Trophoblast cell (in vitro differentiated cells and primary cell): Measurements from ENCODE around the gene ARHGAP31.

ENCODE experiments used
- DNase-seq, 2 donors: peaks; one replicate each; pipeline ENCODE4 v3.0.0-alpha.2; 2016
- H2AFZ ChIP-seq: 2 replicates; pipeline ENCODE4 v1.6.1; 2013; ENCODE audit warnings: low read length, moderate library complexity, mild to moderate bottlenecking; ENCODE audit not compliant: insufficient read depth, poor library complexity
- H2AK5ac ChIP-seq: 2 replicates; pipeline ENCODE4 v1.6.1; 2013; ENCODE audit warnings: mild to moderate bottlenecking, low read length
- H2BK120ac ChIP-seq: 2 replicates; pipeline ENCODE4 v1.6.1; 2013; ENCODE audit warnings: low read length, mild to moderate bottlenecking, moderate library complexity; ENCODE audit not compliant: insufficient read depth, poor library complexity
- H2BK12ac ChIP-seq: 2 replicates; pipeline ENCODE4 v1.6.1; 2013; ENCODE audit warnings: mild to moderate bottlenecking, low read length, moderate library complexity
- H2BK5ac ChIP-seq: 2 replicates; pipeline ENCODE4 v1.6.1; 2013; ENCODE audit warnings: low read length, low read depth, moderate library complexity, mild to moderate bottlenecking; ENCODE audit not compliant: poor library complexity
- H3K14ac ChIP-seq: 2 replicates; pipeline ENCODE4 v1.6.1; 2013; ENCODE audit warnings: mild to moderate bottlenecking, low read length
- H3K18ac ChIP-seq: 2 replicates; pipeline ENCODE4 v1.6.1; 2013; ENCODE audit warnings: mild to moderate bottlenecking, low read length
- H3K23ac ChIP-seq: 2 replicates; pipeline ENCODE4 v1.6.1; 2013; ENCODE audit warnings: low read length
- H3K27ac ChIP-seq: 2 replicates; pipeline ENCODE4 v1.5.1; 2013; ENCODE audit warnings: low read depth, mild to moderate bottlenecking, inconsistent platforms, low read length, moderate library complexity
- H3K27me3 ChIP-seq: 2 replicates; pipeline ENCODE4 v1.6.1; 2013; ENCODE audit warnings: inconsistent platforms, mild to moderate bottlenecking, low read length, moderate library complexity; ENCODE audit not compliant: insufficient read depth
- H3K36me3 ChIP-seq, 2 experiments: 1 replicate in 1 of 2; 2 replicates in 1 of 2; pipeline ENCODE4 v1.6.1; 2013; ENCODE audit warnings: low read length in 2 of 2, mild to moderate bottlenecking in 2 of 2, moderate library complexity in 1 of 2; ENCODE audit not compliant: insufficient read depth in 2 of 2, control insufficient read depth in 1 of 2
- H3K4ac ChIP-seq: 2 replicates; pipeline ENCODE4 v1.6.1; 2013; ENCODE audit warnings: low read depth, mild to moderate bottlenecking, low read length, moderate library complexity
- H3K4me1 ChIP-seq, 2 experiments: 1 replicate in 1 of 2; 2 replicates in 1 of 2; pipeline ENCODE4 v1.6.1; 2013; ENCODE audit warnings: low read length in 2 of 2, mild to moderate bottlenecking in 2 of 2, moderate library complexity in 1 of 2; ENCODE audit not compliant: insufficient read depth in 2 of 2, control insufficient read depth in 1 of 2
- H3K4me2 ChIP-seq: 2 replicates; pipeline ENCODE4 v1.6.1; 2013; ENCODE audit warnings: inconsistent platforms, mild to moderate bottlenecking, low read length, moderate library complexity
- H3K4me3 ChIP-seq: 2 replicates; pipeline ENCODE4 v1.5.1; 2013; ENCODE audit warnings: mild to moderate bottlenecking, low read depth, low read length, inconsistent platforms
- H3K79me1 ChIP-seq: one replicate; pipeline ENCODE4 v1.6.1; 2013; ENCODE audit warnings: low read length
- H3K79me2 ChIP-seq: 2 replicates; pipeline ENCODE4 v1.6.1; 2013; ENCODE audit warnings: low read length, mild to moderate bottlenecking; ENCODE audit not compliant: control insufficient read depth, insufficient read depth, poor library complexity
- H3K9ac ChIP-seq: 2 replicates; pipeline ENCODE4 v1.6.1; 2013; ENCODE audit warnings: mild to moderate bottlenecking, low read length
- H3K9me3 ChIP-seq: 2 replicates; pipeline ENCODE4 v1.6.1; 2013; ENCODE audit warnings: low read depth, mild to moderate bottlenecking, control low read depth, inconsistent platforms, low read length; ENCODE audit not compliant: insufficient read depth
- H4K12ac ChIP-seq: 2 replicates; pipeline ENCODE4 v1.6.1; 2013; ENCODE audit warnings: low read depth, mild to moderate bottlenecking, low read length, moderate library complexity
- H4K8ac ChIP-seq: 2 replicates; pipeline ENCODE4 v1.6.1; 2013; ENCODE audit warnings: low read depth, mild to moderate bottlenecking, low read length, moderate library complexity
- H4K91ac ChIP-seq: one replicate; pipeline ENCODE4 v1.6.1; 2013; ENCODE audit warnings: low read depth, mild to moderate bottlenecking, low read length, moderate library complexity
- WGBS: extraction: QIAGEN DNeasy Blood & Tissue Kit; methylation state at CpG from one replicate; pipeline ENCODE4 v1.1.7; 2013; ENCODE audit warnings: missing lambda C conversion rate; ENCODE audit not compliant: insufficient read length, insufficient coverage; ENCODE audit errors: extremely low coverage; 5-methylcytosine and 5-hydroxymethylcytosine counted together

The ARHGAP31 gene

DNA sequence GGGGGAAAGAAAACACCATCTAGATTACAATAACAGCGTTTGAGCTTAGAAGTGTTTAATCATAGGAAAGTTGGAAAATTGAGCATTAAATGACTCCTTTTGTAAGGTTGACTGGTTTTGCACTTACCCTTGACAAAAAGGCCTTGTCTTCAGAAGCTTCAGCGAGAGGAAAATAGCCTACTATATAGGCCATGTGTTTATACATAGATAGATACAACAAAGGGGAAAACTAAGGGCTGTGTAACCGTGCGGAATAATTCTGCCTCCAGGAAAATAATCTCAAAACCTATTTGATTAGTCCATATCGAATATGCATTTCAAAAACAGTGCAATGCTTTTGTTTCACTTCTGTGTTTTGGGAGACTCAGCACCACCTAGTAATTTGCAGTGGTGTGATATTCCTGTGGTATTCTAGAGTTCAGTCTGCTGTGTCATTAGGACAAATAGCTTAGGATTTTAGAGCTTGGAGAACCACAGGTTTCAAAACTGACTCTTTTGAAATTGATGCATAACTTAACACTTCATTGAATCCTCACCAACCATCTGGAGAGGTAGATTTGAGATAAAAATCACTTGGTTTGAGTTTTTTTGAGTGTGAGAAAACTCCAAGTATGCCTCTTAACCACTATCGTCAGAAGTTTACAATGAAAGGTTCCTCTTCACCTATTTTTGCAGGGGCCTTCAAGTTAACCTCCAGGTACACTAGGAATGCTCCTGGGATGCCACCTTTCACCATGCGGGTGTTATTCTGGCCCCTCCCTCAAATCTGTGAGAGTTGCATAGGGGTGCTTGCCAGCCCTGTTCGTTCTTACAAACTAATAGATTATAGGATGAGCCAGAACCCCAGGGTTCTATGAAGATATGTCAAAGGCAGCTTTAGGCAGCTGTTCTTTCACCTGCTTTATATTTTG, 1.9 kb downstream of the ARHGAP31 start:
- Histone ChIP-seq H3K23ac (no peak overlapping the region), H3K9me3 (no peaks in the 10 kb centered on the region), H2BK5ac (peak overlapping the region; percentile 75), H3K14ac (no peak overlapping the region), H2BK12ac (peak overlapping the region; percentile 65), H3K18ac (peak overlapping the region; percentile 52), H4K8ac (no peak overlapping the region), H3K4me1 (peaks cover 22 to 30% of the 10 kb centered on the region in 2 experiments), H2BK120ac (peak overlapping the region; percentile 84), H3K79me2 (peaks cover 15% of the 10 kb centered on the region), H2AK5ac (no peak overlapping the region), H3K36me3 (peaks cover 4 to 6% of the 10 kb centered on the region in 2 experiments), H3K4me2 (peak overlapping the region; percentile 60), H4K12ac (no peak overlapping the region), H3K27me3 (no peaks in the 10 kb centered on the region), H3K4me3 (no peak overlapping the region), H3K79me1 (peaks cover 29% of the 10 kb centered on the region), H4K91ac (no peak overlapping the region), H3K4ac (peak overlapping the region; percentile 88), H3K27ac (peak overlapping the region; percentile 64), H3K9ac (no peak overlapping the region), H2AFZ (no peak overlapping the region)
- DNase-seq, result peak; percentile 77 to 95
- WGBS, result no CpG with 5 or more reads among the region's 8 CpGs

GRCh38 chr3:119296727-119297122, 2.5 kb downstream of the ARHGAP31 start:
- peaks cover 24 to 32% of the 10 kb centered on the region in 2 experiments for H3K4me1 ChIP-seq
- H4K8ac ChIP-seq, result no peak overlapping the region
- H4K12ac ChIP-seq, result no peak overlapping the region
- peak overlapping the region; percentile 75 for H2BK5ac ChIP-seq
- H3K79me1 ChIP-seq, result peaks cover 29% of the 10 kb centered on the region
- peak overlapping the region; percentile 31 for H3K14ac ChIP-seq
- no peak overlapping the region for H3K4me3 ChIP-seq
- no peak overlapping the region for H3K23ac ChIP-seq
- H2AFZ ChIP-seq, result no peak overlapping the region
- H3K9me3 ChIP-seq, result no peaks in the 10 kb centered on the region
- H2BK12ac ChIP-seq, result no peak overlapping the region
- H2AK5ac ChIP-seq, result peak overlapping the region; percentile 62
- peak overlapping the region; percentile 88 for H3K4ac ChIP-seq
- peaks cover 15% of the 10 kb centered on the region for H3K79me2 ChIP-seq
- peak overlapping the region; percentile 60 for H3K4me2 ChIP-seq
- H3K36me3 ChIP-seq, result peaks cover 4 to 6% of the 10 kb centered on the region in 2 experiments
- H3K27me3 ChIP-seq, result no peaks in the 10 kb centered on the region
- WGBS, result no CpG with 5 or more reads among the region's 4 CpGs
- DNase-seq, result no peak
- peak overlapping the region; percentile 24 for H3K9ac ChIP-seq
- peak overlapping the region; percentile 64 for H3K27ac ChIP-seq
- peak overlapping the region; percentile 49 for H3K18ac ChIP-seq
- H4K91ac ChIP-seq, result peak overlapping the region; percentile 63
- peak overlapping the region; percentile 84 for H2BK120ac ChIP-seq

DNA sequence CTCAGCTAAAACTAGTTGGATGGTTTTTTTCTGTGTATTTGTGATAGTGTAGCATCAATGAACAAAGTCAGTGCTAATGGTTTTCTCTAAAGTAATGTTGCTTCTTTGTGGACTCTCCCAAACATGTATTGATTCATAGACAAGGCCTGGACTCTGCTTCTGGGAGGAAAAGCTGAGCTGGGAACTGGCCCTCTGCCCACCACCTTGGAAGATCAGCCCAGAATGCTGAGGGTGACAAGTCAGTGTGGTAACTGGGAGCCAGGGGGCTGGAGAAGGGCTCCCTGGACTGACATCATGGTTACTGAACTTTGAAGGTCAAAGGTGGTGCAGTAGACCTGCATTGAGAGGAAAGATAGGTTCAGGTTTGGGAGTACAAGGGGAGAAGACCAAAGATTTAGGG, 3.0 kb downstream of the ARHGAP31 start:
- Histone ChIP-seq H2BK12ac (peak overlapping the region; percentile 64), H3K79me2 (peaks cover 15% of the 10 kb centered on the region), H3K9ac (no peak overlapping the region), H3K27ac (peak overlapping the region; percentile 92), H2BK120ac (peak overlapping the region; percentile 60), H3K4me1 (peaks cover 25 to 32% of the 10 kb centered on the region in 2 experiments), H4K91ac (peak overlapping the region; percentile 86), H3K4me2 (peak overlapping the region; percentile 38), H3K79me1 (peaks cover 29% of the 10 kb centered on the region), H2BK5ac (peak overlapping the region; percentile 78), H3K14ac (peak overlapping the region; percentile 78), H2AK5ac (peak overlapping the region; percentile 36), H4K12ac (no peak overlapping the region), H3K18ac (peak overlapping the region; percentile 62), H3K4me3 (no peak overlapping the region), H3K9me3 (no peaks in the 10 kb centered on the region), H2AFZ (peak overlapping the region; percentile 3), H4K8ac (peak overlapping the region; percentile 41), H3K27me3 (no peaks in the 10 kb centered on the region), H3K4ac (peak overlapping the region; percentile 85), H3K36me3 (peaks cover 4 to 6% of the 10 kb centered on the region in 2 experiments), H3K23ac (peak overlapping the region; percentile 18)
- no peak for DNase-seq

DNA sequence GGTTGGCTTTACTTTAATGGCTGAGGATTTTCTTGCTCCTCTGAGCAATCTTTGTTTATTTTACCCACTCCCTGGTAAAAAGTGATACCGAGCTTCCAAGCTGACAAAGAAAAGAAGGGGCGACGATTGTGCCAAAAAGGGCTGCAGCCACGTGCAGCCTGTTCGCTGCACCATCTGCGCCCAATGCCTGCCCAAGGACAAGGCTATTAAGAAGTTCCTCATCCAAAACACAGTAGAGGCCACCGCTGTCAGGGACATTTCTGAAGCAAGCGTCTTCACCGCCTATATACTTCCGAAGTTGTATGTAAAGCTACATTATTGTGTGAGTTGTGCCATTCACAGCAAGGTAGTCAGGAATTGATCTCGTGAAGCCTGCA, 4.4 kb downstream of the ARHGAP31 start:
- H3K27ac ChIP-seq, result no peak overlapping the region
- H3K4me3 ChIP-seq, result no peak overlapping the region
- H2BK12ac ChIP-seq, result no peak overlapping the region
- H2AFZ ChIP-seq, result no peak overlapping the region
- H3K79me1 ChIP-seq, result peaks cover 28% of the 10 kb centered on the region
- peak overlapping the region; percentile 57 for H3K18ac ChIP-seq
- H3K4me1 ChIP-seq, result peaks cover 26 to 30% of the 10 kb centered on the region in 2 experiments
- no peak overlapping the region for H3K23ac ChIP-seq
- H3K9me3 ChIP-seq, result no peaks in the 10 kb centered on the region
- no peak overlapping the region for H2BK120ac ChIP-seq
- H4K12ac ChIP-seq, result no peak overlapping the region
- no peak overlapping the region for H3K14ac ChIP-seq
- peak overlapping the region; percentile 30 for H4K8ac ChIP-seq
- peak overlapping the region; percentile 2 for H2BK5ac ChIP-seq
- H3K4ac ChIP-seq, result peak overlapping the region; percentile 8
- H4K91ac ChIP-seq, result peak overlapping the region; percentile 25
- H3K36me3 ChIP-seq, result peaks cover 7 to 14% of the 10 kb centered on the region in 2 experiments
- WGBS, result no CpG with 5 or more reads among the region's 11 CpGs
- no peak overlapping the region for H3K9ac ChIP-seq
- no peak overlapping the region for H3K4me2 ChIP-seq
- H2AK5ac ChIP-seq, result no peak overlapping the region
- no peaks in the 10 kb centered on the region for H3K27me3 ChIP-seq
- H3K79me2 ChIP-seq, result peaks cover 15% of the 10 kb centered on the region
- DNase-seq, result no peak
